ENCODE results near the gene SLC7A5. TPM values are rescaled to one million over a fixed set of nuclear protein-coding genes. Genes with fewer than 3 reads are reported as not detected.
"Not testable (repeated sequence)": the region's sequence is repeated elsewhere in the genome, so short reads cannot be mapped to it uniquely, and the experiment has no call there.

Gene SLC7A5
- total RNA-seq, 4 donors from 2014 or later = 3.1 to 10.4 (median 6.0) TPM

DNA sequence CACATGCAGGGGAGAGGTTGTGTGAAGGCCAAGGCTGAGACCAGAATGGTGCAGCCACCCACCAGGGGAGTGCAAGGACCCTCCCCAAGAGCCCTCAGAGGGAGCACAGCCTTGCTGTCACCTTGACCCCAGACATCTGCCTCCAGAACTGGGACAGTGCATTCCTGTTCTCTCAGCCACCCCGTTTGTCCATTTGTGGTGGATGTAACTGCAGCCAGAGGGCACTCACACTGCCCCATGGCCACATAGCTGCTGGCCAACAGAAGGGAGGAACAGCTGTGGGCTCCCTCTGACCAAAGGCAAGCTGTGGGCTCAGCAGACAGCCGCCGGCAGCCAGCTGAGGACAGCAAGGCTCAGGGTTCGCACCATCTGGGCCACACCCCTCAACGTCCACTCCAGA lies 53.7 kb downstream of the SLC7A5 start:
- TF ChIP-seq, protein P1, sequence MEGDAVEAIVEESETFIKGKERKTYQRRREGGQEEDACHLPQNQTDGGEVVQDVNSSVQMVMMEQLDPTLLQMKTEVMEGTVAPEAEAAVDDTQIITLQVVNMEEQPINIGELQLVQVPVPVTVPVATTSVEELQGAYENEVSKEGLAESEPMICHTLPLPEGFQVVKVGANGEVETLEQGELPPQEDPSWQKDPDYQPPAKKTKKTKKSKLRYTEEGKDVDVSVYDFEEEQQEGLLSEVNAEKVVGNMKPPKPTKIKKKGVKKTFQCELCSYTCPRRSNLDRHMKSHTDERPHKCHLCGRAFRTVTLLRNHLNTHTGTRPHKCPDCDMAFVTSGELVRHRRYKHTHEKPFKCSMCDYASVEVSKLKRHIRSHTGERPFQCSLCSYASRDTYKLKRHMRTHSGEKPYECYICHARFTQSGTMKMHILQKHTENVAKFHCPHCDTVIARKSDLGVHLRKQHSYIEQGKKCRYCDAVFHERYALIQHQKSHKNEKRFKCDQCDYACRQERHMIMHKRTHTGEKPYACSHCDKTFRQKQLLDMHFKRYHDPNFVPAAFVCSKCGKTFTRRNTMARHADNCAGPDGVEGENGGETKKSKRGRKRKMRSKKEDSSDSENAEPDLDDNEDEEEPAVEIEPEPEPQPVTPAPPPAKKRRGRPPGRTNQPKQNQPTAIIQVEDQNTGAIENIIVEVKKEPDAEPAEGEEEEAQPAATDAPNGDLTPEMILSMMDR (IDR thresholded peaks at IDR 0.05) = no peak
- no peak for TF ChIP-seq POLR2AphosphoS5 (IDR thresholded peaks at IDR 0.05)
- TF ChIP-seq EP300 (IDR thresholded peaks at IDR 0.05) = no peak
- no peak for TF ChIP-seq POLR2A (IDR thresholded peaks at IDR 0.05)
- no peaks in the 10 kb centered on the region for H3K36me3 ChIP-seq
- ATAC-seq = no peak
- H3K27ac ChIP-seq = no peak overlapping the region
- 50% methylated on average over 1 of the region's 5 CpGs; no CpG with 5 or more reads in 1 of the 2 donors for WGBS, 2 donors (ENCODE audit: low coverage in 1 of 2)
- H3K4me1 ChIP-seq = no peaks in the 10 kb centered on the region
- H3K9me3 ChIP-seq = peaks cover 0 to 28% (median 0%) of the 10 kb centered on the region in 3 donors
- no peak overlapping the region for H3K4me3 ChIP-seq
- peaks cover 3% of the 10 kb centered on the region for H3K27me3 ChIP-seq

DNA sequence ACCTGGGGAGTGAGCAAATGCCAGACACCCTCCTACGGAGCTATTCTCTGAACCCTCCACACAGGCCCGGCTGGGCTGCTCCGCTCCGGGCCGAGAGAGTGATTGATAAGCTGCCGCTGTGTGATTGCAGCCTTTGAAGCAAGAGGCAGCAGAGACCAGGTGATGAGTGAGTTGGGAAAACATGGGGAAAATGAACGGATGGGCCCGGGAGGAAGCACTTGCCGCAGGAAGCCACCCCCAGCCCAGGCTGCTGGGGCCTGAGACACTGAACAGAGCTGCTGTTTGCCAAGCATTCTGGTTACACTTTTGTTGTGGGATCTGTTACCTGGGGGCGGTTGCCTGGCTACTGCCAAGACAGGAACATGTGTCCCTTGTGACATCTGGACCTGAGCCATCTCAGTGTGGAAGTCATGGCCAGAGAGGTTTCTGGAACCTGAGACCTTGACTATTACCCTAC lies 57.1 kb downstream of the SLC7A5 start:
- Histone ChIP-seq H3K4me3 (no peak overlapping the region), H3K9me3 (peaks cover 0 to 14% (median 0%) of the 10 kb centered on the region in 3 donors), H3K27me3 (peaks cover 3% of the 10 kb centered on the region), H3K36me3 (no peaks in the 10 kb centered on the region), H3K27ac (no peak overlapping the region), H3K4me1 (peaks cover 0 to 3% (median 0%) of the 10 kb centered on the region in 3 donors)
- TF ChIP-seq EP300 (IDR thresholded peaks at IDR 0.05) (no peak), POLR2A (IDR thresholded peaks at IDR 0.05) (no peak), POLR2AphosphoS5 (IDR thresholded peaks at IDR 0.05) (no peak)
- TF ChIP-seq, protein P1 (IDR thresholded peaks at IDR 0.05) = no peak
- no peak for ATAC-seq
- WGBS, 2 donors (ENCODE audit: low coverage in 1 of 2) = 30 to 40% methylated on average over 4 to 5 of the region's 10 CpGs

DNA sequence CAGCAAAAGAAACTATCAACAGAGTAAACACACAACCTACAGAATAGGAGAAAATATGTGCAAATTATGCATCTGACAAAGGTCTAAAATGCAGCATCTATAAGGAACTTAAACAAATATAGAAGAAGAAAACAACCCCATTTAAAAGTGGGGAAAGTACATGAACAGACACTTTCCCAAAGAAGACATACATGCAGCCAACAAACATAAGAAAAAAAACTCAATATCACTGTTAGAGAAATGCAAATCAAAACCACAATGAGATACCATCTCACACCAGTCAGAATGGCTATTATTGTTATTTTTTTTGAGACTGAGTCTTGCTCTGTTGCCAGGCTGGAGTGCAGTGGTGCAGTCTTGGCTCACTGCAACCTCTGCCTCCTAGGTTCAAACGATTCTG lies 57.9 kb downstream of the SLC7A5 start:
- H3K4me1 ChIP-seq = peaks cover 0 to 11% (median 5%) of the 10 kb centered on the region in 3 donors
- not testable (repeated sequence) for ATAC-seq, H3K27me3 ChIP-seq, H3K36me3 ChIP-seq, H3K27ac ChIP-seq, H3K9me3 ChIP-seq, H3K4me3 ChIP-seq
- WGBS, 2 donors (ENCODE audit: low coverage in 1 of 2) = 64 to 67% methylated on average over 1 of the region's 1 CpG

DNA sequence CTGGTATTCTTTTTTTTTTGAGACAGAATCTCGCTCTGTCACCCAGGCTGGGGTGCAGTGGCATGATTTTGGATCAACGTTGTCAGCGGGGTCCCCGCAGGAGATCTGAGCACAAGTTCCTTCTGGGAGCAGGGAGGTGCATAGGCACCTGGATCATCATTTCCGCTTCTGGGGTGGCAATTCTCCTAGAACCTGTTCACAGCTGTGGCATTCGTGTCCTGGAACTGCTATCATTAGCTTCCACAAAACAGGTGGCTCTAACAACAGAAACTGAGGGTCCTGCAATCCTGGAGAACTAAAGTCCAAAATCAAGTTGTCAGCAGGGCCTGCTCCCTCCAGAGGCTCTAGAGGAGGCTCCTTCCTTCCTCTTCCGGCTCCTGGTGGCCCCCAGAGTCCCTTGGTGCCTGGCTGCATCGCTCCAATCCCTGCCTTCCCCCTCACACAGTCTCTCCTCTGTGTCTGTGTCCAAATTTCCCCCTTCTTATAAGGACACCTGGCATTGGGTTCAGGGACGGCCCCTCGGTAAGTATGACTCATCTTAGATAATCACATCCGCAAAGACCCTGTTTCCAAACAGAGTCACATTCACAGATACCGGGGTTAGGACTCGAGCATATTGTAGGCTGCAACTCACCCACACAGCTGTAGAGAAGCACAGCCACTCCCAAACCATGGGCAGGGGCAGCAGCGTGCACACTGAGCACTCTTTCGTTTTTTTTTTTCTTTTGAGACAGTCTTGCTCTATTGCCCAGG lies 60.0 kb downstream of the SLC7A5 start:
- H3K36me3 ChIP-seq = no peaks in the 10 kb centered on the region
- TF ChIP-seq, protein P1 (IDR thresholded peaks at IDR 0.05) = no peak
- no peak for TF ChIP-seq EP300 (IDR thresholded peaks at IDR 0.05)
- TF ChIP-seq POLR2A (IDR thresholded peaks at IDR 0.05) = no peak
- TF ChIP-seq POLR2AphosphoS5 (IDR thresholded peaks at IDR 0.05) = no peak
- H3K27ac ChIP-seq = no peak overlapping the region
- no peak for ATAC-seq
- H3K4me3 ChIP-seq = no peak overlapping the region
- peaks cover 0 to 20% (median 8%) of the 10 kb centered on the region in 3 donors for H3K4me1 ChIP-seq
- no peaks in the 10 kb centered on the region for H3K9me3 ChIP-seq
- peaks cover 3% of the 10 kb centered on the region for H3K27me3 ChIP-seq
- WGBS, 2 donors (ENCODE audit: low coverage in 1 of 2) = 61 to 82% methylated on average over 4 to 12 of the region's 15 CpGs

DNA sequence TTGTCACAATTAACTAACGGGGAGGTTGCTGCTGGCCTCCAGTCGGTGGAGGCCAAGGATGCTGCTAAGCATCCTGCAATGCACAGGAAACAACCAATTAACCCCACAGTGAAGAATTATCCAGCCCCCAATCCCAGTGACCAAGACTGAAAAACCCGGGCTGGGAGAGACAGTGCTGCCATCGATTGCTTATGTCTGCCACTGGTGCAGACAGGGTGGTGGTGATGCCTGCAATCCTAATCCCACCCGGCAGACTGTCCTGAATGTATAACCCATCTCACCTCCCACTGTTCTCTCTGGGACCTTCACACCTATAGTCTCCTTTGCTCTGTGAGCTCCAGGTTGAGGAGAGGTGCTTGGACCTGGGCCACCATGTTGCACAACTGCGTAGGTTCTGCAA lies 61.2 kb downstream of the SLC7A5 start:
- TF ChIP-seq EP300 (IDR thresholded peaks at IDR 0.05) = no peak
- TF ChIP-seq POLR2A (IDR thresholded peaks at IDR 0.05) = no peak
- no peak for TF ChIP-seq POLR2AphosphoS5 (IDR thresholded peaks at IDR 0.05)
- TF ChIP-seq, protein P1 (IDR thresholded peaks at IDR 0.05) = no peak
- 94 to 100% methylated on average over 2 to 4 of the region's 6 CpGs for WGBS, 2 donors (ENCODE audit: low coverage in 1 of 2)
- no peak overlapping the region for H3K4me3 ChIP-seq
- no peak overlapping the region for H3K27ac ChIP-seq
- no peaks in the 10 kb centered on the region for H3K9me3 ChIP-seq
- H3K27me3 ChIP-seq = peaks cover 3% of the 10 kb centered on the region
- H3K4me1 ChIP-seq = peaks cover 0 to 20% (median 8%) of the 10 kb centered on the region in 3 donors
- H3K36me3 ChIP-seq = no peaks in the 10 kb centered on the region
- ATAC-seq = no peak
